ENCODE data around the gene GUK1. TPM values are rescaled to one million over a fixed set of nuclear protein-coding genes. Genes with fewer than 3 reads are reported as not detected.

GUK1 gene
- total and polyA plus RNA-seq, 2 of the 8 experiments (the other 6 are each of a cell fraction or from before 2014, with no cell fraction given), result 68.5 to 183 TPM

DNA sequence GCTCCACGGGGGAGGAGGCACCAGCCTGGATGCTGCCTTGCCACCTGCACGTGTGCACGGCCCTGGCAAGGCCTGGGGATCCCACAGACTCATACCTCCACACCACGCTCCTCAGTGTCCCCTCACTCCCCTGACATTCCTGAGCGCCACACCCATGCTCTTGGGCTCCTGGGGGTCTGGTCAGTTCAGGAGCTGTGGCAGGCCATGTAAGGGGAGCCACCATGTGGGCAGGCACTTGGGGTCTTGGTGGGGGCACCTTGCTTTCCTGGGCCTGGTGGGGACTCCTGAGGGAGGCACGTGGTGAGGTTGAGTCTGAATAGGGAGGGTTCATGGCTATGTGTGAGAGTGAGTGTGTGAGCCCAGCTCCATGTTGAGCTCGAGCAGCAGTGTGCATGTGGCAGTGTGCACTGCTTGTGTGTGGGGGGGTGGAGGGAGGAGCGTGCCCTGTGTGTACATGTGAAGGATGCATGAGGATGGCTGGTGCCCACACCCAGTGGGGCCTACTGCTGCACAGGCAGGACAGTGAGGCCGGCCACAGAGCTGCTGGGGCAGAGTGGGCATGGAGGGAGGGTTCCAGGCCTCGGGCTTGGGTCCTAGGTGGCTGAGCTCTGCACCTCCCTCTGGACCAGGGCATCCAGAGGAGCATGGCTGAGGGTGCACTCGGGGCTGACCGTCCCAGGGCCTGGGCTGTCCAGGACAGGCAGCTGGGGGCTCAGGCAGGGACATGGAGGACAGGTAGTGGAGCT is 11.3 kb downstream of the GUK1 start (continued):
- TF ChIP-seq, protein P1, sequence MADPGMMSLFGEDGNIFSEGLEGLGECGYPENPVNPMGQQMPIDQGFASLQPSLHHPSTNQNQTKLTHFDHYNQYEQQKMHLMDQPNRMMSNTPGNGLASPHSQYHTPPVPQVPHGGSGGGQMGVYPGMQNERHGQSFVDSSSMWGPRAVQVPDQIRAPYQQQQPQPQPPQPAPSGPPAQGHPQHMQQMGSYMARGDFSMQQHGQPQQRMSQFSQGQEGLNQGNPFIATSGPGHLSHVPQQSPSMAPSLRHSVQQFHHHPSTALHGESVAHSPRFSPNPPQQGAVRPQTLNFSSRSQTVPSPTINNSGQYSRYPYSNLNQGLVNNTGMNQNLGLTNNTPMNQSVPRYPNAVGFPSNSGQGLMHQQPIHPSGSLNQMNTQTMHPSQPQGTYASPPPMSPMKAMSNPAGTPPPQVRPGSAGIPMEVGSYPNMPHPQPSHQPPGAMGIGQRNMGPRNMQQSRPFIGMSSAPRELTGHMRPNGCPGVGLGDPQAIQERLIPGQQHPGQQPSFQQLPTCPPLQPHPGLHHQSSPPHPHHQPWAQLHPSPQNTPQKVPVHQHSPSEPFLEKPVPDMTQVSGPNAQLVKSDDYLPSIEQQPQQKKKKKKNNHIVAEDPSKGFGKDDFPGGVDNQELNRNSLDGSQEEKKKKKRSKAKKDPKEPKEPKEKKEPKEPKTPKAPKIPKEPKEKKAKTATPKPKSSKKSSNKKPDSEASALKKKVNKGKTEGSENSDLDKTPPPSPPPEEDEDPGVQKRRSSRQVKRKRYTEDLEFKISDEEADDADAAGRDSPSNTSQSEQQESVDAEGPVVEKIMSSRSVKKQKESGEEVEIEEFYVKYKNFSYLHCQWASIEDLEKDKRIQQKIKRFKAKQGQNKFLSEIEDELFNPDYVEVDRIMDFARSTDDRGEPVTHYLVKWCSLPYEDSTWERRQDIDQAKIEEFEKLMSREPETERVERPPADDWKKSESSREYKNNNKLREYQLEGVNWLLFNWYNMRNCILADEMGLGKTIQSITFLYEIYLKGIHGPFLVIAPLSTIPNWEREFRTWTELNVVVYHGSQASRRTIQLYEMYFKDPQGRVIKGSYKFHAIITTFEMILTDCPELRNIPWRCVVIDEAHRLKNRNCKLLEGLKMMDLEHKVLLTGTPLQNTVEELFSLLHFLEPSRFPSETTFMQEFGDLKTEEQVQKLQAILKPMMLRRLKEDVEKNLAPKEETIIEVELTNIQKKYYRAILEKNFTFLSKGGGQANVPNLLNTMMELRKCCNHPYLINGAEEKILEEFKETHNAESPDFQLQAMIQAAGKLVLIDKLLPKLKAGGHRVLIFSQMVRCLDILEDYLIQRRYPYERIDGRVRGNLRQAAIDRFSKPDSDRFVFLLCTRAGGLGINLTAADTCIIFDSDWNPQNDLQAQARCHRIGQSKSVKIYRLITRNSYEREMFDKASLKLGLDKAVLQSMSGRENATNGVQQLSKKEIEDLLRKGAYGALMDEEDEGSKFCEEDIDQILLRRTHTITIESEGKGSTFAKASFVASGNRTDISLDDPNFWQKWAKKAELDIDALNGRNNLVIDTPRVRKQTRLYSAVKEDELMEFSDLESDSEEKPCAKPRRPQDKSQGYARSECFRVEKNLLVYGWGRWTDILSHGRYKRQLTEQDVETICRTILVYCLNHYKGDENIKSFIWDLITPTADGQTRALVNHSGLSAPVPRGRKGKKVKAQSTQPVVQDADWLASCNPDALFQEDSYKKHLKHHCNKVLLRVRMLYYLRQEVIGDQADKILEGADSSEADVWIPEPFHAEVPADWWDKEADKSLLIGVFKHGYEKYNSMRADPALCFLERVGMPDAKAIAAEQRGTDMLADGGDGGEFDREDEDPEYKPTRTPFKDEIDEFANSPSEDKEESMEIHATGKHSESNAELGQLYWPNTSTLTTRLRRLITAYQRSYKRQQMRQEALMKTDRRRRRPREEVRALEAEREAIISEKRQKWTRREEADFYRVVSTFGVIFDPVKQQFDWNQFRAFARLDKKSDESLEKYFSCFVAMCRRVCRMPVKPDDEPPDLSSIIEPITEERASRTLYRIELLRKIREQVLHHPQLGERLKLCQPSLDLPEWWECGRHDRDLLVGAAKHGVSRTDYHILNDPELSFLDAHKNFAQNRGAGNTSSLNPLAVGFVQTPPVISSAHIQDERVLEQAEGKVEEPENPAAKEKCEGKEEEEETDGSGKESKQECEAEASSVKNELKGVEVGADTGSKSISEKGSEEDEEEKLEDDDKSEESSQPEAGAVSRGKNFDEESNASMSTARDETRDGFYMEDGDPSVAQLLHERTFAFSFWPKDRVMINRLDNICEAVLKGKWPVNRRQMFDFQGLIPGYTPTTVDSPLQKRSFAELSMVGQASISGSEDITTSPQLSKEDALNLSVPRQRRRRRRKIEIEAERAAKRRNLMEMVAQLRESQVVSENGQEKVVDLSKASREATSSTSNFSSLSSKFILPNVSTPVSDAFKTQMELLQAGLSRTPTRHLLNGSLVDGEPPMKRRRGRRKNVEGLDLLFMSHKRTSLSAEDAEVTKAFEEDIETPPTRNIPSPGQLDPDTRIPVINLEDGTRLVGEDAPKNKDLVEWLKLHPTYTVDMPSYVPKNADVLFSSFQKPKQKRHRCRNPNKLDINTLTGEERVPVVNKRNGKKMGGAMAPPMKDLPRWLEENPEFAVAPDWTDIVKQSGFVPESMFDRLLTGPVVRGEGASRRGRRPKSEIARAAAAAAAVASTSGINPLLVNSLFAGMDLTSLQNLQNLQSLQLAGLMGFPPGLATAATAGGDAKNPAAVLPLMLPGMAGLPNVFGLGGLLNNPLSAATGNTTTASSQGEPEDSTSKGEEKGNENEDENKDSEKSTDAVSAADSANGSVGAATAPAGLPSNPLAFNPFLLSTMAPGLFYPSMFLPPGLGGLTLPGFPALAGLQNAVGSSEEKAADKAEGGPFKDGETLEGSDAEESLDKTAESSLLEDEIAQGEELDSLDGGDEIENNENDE (IDR thresholded peaks at IDR 0.05; ENCODE audit: insufficient replicate concordance, low read length), result no peak
- no peak for TF ChIP-seq POLR2A (IDR thresholded peaks at IDR 0.05; ENCODE audit: control extremely low read depth in 1 of 2, low read depth in 2 of 2, low read length in 2 of 2)
- TF ChIP-seq TAF7 (optimal IDR thresholded peaks at IDR 0.05; ENCODE audit: borderline replicate concordance, low read depth, low read length), result no peak
- no peak for TF ChIP-seq EP300 (IDR thresholded peaks at IDR 0.05; ENCODE audit: borderline replicate concordance in 1 of 2, low read depth in 2 of 2, low read length in 2 of 2)
- TF ChIP-seq HDAC6 (IDR thresholded peaks at IDR 0.05; ENCODE audit: low read depth, low read length), result no peak
- TF ChIP-seq CTCF (IDR thresholded peaks at IDR 0.05; ENCODE audit: control extremely low read depth in 1 of 3, insufficient read depth in 1 of 3, low read depth in 1 of 3, low read length in 3 of 3), result no peak
- TF ChIP-seq SIN3A (conservative IDR thresholded peaks at IDR 0.05 in 1 of 2, IDR thresholded peaks at IDR 0.05 in 1 of 2; ENCODE audit: low read depth in 1 of 2, low read length in 2 of 2), result no peak
